ENCODE measurements around the gene PDLIM4.

Gene PDLIM4

DNA sequence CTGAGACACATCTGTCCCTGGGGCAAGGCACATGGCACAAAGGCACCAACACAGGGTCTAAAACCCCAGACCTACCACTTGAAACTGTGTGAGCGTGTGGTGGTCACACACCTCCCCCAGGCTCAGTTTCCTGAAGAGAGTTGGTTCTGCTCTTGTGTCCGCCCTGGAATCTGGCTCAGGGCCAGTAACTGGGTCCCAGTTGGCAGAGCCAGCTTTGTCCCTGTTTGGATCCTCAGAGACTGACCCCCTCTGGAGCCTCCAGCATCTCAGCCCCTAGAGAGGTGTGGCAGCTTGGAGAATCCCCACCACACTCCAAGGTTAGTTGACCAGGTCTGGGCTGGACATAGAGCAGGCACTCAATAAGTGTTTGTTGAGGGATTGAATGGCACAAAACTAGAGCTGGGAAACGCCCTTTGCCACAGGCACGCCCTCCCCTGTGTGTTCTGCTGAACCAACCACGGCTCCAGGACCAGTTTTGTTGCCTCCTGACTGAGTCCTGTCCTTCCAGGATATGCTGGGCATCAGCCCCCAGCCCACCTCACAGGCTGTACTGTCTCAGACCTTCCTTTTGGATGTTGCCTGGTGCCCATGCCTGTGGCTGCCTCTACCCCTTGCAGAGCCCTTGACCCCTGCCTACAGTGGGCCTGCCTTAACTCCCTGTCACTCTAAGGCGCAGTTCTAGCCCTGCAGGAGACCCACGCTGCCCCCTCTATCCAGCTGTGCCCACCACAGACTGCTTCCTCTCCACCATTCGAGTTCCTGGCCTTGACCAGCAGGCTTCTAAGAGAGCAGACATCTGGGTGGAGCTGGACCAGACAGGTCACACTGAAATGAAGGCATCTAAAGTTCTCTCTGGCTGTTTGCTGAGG, 3.8 kb upstream of the PDLIM4 start:
- no peak for DNase-seq (ENCODE audit: low read depth in 2 of 2)

DNA sequence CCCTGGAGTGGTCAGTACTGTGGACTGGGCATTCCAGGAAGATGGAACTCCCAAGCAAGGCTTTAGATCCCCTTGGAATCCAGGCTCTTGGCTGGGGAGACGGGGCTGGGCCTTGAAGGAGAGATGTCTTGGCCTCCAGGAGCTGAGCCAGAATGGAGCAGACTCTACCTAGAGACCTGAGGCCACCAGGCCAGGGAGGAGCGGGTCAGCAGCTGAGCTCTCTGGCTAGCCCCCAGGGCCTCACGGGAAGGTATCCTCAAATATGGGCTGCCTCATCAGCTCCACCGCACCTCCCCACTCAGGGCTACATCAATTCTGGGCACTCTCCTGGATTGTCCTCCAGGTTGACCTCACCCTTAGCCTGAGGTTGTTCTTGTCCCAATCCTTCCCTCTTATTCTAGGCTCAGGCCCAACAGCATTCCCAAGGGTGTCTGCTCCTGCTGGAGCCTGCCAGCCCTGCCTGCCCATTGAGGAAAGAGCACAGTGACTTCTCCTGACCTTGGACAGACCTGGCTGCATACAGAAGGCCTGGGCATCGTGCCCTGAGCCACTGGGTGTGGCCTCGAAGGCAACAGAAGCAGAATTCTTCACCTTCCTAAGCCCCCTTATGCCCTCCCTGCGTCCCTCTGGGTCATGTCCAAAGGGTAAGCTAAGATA, 3.0 kb upstream of the PDLIM4 start:
- DNase-seq (ENCODE audit: low read depth in 2 of 2), result no peak

DNA sequence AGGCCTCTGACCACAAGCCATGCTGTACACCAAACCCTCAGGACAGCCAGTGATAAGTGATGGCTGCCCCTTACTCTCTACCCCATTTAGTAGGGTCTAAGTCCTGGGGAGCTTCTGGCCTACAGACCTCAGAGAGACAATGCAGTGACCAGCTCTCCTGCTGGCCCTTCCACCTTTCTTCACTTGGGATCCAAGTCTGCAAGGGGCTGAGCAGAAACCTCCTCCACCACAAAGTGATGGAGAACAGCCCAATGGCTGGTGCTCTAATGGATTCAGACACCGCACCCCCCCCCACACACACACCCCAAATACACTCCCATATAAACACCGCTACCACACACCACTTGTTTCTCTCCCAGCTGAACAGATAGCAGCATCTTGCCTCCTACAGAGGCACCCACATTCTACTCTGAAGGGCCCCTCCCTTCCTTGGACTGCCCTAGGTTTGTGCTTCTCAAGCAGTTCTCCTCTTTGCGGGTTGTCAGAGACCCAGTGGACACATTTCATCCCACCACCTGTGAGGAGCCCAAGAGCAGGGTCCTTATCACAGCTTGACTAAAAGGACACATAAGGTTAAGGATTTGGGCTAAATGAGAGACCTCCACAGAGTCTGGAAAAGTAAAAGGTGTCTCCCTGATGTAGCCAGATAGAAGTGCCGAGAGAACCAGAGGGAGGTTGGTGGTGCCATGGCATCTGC, 1.3 kb upstream of the PDLIM4 start:
- no peak for DNase-seq (ENCODE audit: low read depth in 2 of 2)

DNA sequence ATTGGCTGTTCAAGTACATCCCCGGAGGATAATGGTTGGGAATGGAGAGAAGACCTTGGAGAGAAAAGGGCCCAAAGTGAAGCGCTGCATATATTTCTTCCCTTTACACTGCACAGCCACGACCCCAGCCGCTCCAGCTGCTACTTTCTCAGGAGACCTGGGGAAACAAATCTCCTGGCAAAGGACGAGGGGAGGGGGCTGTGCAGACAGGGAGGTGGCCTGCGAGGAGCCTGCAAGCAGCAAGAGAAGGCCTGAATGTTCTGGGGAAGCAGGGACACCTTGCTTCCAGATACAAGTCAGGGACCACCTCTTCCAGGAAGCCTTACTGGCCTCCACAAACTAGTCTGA, 739 bp upstream of the PDLIM4 start:
- DNase-seq (ENCODE audit: low read depth in 2 of 2), result no peak

DNA sequence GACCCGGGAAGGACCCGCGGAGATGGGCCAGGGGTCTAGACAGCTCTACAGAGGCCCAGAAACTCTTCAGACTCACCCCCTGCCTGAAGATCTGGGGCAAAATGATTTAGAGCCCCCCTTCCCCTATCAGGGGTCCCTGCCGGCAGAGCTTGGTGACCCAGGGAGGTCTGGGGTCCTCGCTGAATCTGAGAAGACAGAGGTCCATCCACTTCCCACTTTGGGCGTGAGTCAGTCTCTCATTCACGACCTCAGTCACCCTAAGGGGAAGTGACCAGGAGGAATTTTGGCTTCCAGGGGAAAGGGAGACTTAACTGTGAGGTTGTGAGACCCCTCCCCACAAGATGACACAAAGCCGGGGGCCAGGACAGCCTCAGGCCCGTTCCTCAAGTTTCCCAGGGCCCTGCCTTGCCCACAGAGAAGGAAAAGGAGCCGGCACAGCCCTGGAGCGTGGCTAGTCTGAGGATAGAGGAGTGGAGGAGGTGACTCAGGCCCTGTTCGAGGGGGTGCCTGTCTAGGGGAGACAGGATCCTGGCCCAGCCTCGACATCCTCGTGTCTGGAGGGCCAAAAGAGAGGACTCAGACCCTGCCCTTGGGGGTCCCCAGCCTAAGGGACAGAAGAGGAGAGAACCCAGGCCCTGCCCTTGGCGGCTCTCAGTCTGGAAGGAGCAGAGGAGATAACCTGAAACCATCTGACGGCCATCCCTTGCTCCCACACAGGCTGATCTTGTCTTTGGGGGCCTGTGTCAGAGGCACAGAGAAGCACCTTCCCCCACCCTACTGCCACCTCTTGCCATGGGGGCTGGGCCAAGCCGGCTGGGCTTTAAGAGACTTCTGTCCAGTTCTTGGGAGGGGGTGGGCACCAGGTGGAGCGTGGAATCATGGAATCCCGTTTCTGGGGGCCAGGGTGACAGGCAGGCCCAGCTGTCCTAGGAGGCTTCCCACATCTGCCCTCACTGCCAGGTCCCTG, 889 bp downstream of the PDLIM4 start:
- no peak for DNase-seq (ENCODE audit: low read depth in 2 of 2)

DNA sequence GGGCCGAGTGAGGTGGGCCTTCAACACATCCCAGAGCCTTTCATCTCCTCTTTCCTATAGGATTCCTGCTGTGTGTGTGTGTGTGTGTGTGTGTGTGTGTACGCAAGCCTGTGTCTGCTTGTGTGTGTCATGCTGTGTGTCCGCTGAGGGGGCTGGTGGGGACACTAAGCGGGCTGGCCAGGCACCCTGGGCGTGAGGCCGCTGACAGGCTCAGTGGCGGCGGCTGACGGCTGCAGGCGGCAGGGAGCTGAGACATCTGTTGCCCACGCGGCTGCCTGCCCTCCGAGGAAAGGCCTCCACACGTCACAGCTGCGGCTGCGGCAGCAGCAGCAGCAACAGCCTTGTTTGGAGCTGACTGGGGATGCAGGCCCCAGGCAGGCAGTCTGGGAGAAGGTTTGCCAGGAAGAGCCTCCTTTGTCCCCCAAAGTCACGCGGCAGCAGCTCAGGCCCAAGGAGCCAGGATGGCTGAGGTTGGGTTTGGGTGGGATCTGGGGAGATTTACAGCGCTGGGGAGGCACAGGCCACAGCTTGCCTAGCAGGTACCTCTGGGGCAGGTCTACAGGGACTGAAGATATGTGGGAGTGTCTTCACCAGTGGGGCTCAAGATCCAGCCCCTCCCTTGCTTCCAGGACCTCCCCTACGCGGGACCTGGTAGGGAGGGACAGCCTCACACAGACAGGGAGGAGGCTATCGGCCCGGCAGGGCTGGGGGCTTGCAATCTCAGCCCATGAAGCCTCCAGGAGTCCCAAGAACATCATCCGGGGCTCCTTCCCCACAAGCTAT, 1.8 kb downstream of the PDLIM4 start:
- no peak for DNase-seq (ENCODE audit: low read depth in 2 of 2)

DNA sequence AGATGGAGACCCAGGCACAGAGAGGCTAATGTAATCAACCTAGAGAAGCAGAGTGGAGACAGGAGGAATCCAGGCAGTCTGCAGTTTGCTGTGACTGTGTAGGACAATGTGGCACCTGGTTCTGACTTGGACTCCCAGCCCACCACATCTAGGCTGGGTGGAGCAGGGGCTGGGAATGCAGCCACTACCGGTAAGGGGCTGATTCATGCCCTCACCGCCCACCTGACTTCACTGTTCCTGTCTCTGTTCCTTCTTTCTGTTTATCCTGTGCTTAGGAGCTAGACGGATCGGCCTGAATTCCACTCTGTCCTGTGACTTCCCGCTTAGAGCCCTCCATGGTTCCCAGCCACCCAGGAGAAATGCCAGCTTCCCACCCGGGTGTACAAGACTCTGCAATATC, 2.6 kb downstream of the PDLIM4 start:
- DNase-seq (ENCODE audit: low read depth in 2 of 2), result no peak

DNA sequence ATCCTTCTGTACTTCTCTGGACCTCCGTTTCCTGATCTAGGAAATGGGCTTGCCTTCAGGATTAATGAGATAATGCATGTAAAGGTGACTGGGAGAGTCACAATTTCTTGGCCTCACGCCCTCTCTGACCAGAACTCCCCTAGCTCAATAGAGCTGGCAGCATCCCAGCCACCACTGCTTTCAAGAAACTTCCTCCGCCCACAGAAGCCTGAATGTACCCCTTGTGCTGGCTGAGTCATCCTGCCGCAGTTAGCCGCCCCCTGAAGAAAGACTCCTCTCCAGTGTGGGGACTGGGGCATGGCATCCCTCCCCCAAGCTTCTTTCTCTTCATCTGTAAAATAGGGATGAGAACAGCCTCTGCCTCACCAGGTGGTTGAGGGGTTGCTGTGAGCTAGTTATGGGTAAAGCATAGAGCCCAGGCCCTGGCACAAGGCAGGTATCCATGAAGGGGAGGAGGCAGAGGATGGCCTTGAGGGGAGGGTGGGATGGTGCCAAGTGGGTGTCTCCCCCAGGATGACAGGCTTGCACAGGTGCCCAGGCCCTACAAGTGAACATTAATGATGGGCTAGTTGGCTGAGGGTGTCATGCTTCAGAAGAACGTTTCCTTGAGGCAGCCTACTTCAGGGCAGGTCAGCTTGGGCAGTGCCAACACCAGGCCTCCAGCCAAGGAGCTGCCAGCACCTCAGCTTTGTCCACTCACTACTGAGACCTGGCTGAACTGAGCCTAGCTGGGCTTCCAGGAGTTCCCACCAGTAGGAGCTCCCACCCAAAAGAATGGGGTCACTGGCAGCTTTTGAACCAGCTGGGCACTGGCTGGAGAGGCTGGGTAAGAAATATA, 3.4 kb downstream of the PDLIM4 start:
- peak; percentile 52 to 58 for DNase-seq (ENCODE audit: low read depth in 2 of 2)

DNA sequence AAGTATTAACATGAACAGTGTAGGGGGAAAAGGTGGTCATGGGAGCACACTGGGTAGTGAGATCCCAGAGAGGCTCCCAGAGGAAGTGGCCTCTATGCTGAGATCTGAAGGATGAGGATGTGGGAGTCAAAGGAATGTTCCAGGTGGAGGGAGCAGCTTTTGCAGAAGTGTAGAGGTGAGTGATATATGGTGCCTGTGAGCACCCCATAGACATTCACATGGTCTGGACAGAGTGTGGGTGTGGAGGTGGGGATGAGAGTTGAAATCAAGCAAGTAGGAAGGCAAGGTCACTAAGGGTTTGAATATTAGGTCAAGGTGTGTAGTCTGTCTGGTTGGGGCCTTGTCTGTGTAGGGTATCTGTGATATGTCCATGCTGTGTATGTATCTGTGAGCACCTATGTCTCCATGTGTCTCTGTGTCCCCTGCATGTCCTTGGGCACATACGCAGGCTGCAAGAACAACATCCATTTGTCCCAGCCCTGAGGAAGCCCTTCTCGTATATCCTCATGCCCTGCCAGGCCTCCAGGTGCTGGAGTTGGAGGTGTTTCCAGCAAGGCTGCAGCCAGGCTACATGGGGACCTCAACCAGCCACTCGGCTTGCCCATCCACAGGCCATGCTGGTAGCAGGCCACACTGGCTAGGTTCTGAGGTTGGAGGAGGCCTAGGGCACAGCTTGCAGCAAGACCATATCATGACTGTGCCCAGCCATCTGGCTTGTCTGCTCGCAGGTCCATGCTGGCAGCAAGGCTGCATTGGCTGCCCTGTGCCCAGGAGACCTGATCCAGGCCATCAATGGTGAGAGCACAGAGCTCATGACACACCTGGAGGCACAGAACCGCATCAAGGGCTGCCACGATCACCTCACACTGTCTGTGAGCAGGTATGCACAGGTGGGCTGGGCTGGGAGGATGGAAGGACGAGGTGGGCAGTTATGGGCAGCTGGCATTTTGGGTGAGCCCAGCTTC, 4.7 kb downstream of the PDLIM4 start:
- no peak for DNase-seq (ENCODE audit: low read depth in 2 of 2)

DNA sequence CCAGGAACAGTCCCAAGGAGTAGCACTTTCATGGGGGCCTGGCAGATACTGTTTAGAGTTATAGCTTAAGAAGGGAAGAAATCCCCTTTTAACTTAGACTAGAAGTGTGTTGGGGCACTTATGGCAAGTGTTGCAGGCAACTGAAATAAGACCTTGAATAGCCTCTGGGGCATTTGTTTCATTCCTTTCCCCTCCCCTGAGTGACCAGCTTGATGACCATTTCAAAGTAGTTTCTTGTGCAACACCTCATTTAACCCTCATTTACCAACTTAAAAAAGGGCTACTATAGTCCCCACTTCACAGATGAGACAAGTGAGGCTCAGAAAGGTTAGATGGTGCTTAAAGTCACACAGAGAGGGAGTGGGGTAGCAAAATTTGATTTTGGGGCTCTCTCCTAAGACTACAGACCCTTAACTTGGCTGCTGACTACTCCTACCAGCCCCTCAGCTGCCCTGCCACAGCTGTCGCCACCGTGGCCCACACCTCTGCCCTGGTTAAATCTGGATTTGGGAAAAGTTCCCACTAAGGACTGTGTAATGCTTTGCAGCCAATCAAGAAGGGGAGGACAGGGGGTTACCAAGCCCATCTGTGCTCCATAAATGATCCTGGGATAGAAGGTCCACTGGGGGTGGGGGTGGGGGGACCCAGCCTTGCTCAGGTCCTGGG, 5.5 kb downstream of the PDLIM4 start:
- no peak for DNase-seq (ENCODE audit: low read depth in 2 of 2)

DNA sequence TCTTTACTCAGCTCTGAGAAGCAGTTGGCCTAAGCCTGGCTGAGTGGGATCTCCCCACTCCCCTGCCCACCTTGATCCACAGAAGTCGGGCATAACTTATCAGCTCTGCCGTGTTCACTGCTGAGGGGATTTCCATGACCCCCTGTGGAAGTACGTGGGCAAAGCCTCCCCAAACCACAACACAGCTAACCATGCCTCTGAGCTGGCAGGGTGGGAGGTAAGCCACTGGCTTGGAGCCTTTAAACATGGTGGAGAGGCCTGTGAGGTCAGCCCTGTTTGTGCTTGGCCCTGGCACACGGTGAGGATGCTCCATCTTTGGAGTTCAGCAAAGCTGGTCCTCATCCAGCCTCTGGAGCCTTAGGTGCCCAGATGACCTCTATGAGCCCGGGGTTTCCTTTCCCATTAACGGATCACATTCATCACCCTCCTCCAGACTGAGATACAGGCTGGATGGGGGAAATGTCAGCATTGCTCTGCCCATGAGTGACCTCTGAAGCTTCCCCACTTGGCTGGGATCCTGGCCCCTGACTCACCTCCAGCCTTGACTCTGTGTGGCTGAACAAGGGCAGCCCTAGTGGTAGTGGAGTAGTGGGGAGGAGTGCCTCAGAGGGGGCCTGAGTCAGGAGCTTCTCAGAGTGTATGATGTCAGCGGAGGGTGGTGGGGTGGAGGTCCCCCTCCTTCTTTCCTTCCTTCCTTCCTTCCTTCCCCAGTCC, 6.2 kb downstream of the PDLIM4 start:
- peak; percentile 18 to 29 for DNase-seq (ENCODE audit: low read depth in 2 of 2)

DNA sequence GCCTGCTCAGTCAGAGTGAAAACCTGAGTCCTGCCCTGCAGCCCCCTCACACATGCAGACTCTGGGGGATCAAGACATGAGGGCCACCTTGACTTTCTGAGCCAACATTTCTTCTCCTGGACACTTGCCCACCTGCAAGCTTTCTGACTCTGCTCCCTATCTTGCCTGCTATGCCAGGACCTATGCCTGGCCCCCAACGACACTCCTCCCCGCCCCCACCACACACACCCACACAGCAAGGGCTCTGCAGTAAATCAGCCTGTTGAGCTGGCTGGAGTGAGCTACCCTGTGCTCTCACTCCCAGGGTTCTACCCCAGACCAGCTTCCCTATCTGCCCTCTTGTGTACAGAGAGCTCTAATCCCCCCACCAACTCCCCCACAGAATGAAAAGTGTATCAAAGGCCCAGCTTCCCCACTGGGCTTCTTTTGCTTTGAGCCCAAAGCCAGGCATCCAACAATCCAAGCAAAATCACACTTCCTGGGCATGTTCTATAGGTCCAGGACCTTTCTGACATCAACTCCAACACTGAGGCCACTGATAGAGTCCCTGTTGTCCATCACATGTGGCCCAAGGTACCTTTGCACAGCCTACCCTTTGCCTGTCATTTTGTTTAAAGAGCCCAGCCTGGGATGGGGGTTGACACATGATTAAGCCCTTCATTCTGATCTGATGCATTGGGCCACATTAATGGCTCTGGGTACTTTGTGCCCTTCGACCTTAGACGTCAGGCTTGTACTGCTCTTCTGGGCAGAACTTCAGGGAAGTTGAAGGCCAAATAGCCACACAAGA, 7.2 kb downstream of the PDLIM4 start:
- DNase-seq (ENCODE audit: low read depth in 2 of 2), result no peak

DNA sequence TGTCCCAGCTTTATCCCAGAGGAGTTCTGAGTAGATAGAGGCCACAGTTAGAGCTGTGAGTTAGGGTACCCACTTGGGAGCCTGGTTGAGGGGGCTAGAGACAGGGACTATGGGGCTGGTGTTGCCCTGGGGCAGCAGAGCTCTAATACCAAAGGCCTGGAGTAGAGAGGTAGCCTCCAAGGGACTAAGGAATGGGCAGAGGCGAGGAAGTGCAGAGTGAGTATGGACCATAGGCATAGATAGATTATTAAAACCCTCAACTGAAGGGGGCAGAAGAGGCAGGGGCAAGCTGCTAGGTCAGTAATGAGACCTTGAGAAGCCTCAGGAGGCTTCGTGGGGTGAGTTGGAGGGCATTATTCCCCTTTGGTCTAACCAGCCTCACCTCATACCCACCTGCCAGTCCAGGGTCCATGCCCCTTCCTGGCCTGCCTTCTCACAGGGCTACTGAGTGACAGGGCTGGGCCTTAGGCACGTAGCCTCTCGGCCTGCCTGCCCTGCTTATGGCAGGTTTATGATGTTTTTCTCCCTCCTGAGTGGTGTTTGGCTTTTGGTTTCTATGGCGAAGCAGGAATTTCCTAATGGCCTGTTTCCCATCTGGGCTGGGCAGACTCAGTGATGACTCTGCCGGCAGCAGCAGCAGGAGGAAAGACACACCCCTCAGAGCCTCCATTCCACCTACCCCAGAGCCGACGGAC, 8.0 kb downstream of the PDLIM4 start:
- no peak for DNase-seq (ENCODE audit: low read depth in 2 of 2)

DNA sequence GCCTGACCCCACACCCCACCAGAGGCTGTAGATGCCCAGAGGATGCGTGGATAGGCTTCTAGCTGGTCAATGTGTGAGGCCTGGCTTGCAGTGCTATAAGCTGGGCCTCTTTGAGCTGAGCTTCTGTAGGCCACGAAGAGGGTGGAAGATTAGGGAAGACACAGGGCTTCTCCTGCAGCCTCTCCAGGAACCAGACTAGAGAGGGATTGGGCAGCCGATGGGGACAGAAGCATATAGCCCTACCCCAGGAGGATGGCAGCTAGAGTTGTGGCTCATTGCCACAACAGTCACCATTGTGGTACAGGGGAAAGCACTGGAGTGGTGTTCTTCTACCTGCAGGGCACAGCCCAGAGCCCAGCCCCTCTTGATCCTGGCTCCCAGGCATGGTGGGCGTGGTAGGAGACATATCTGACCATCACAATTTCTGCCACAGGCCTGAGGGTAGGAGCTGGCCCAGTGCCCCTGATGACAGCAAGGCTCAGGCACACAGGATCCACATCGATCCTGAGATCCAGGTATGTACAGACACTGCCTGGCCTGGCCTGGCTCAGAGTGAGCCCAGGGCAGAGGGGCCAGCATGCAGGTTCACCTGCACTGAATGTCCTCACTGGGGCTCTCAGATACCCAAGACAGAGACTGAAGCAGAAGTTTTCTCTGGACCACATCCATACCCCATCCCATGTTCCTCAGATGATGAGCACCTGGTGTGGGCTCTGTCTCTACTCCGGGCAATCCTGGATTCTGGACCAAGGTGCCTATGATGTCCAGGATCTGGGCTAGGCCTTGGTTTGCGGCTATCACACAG, 8.7 kb downstream of the PDLIM4 start:
- DNase-seq (ENCODE audit: low read depth in 2 of 2), result no peak

DNA sequence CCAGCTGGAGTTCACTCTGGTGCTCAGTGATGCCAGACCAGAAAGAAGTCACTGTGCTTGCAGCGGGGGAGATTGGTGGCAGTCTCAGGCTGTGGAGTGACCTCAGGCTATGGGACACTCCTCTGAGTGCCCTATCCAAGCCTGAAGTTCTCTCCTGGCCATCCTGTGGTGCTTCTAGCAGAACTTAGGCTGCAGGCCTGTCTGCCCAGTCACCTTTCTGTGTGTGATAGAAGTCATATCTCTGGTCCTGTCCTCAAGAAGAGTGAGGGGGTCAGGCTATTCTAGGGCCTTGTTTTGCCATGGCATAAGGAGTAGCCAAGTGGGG, 9.3 kb downstream of the PDLIM4 start:
- no peak for DNase-seq (ENCODE audit: low read depth in 2 of 2)
